Endothelial cell of umbilical vein (primary cell): ENCODE data around the gene GCGR. TPM values are rescaled to one million over a fixed set of nuclear protein-coding genes. Genes with fewer than 3 reads are reported as not detected.

Experiments used
- BruUV-seq: library from RNA; stranded (reverse); fragments of 400-500 nt; replicated peaks from 2 replicates; lab custom pipeline; 2021; lab: Mats Ljungman, UMichigan
- CTCF ChIA-PET: fragments of 300-600, 350-600 bp; sonication (Branson Sonifier 250); formaldehyde crosslinking; loops from one replicate; lab custom pipeline; 2021; ENCODE audit warnings: antibody characterized with exemption, inconsistent platforms; lab: Charles Lee
- POLR2A ChIA-PET: fragments of 300-600, 350-600 bp; sonication (Branson Sonifier 250); formaldehyde crosslinking; loops from one replicate; lab custom pipeline; 2021; ENCODE audit warnings: antibody characterized with exemption, inconsistent platforms; lab: Charles Lee
- DNase-seq: peaks from one replicate; pipeline ENCODE4 v3.0.0-alpha.2; 2011; ENCODE audit warnings: low read depth, low spot score
- FAIRE-seq: peaks from 2 replicates; lab custom pipeline; 2011; peaks lifted over from hg19 to GRCh38; lab: Jason Lieb, UNC
- H2AFZ ChIP-seq: 2 replicates; pipeline ENCODE4 v1.6.0; 2012; ENCODE audit warnings: low read depth, low read length, control low read depth, inconsistent platforms
- H3K27ac ChIP-seq: 2 replicates; pipeline ENCODE4 v1.5.1; 2011; ENCODE audit warnings: low read depth, mild to moderate bottlenecking, control low read depth, low read length, moderate library complexity; ENCODE audit not compliant: insufficient read depth
- H3K27me3 ChIP-seq, 2 experiments: 2 replicates each; pipeline versions ENCODE4 v1.6.0 to v1.6.1; 2011; ENCODE audit warnings: low read length in 2 of 2, mixed read lengths in 1 of 2; ENCODE audit not compliant: control insufficient read depth in 2 of 2, insufficient read depth in 2 of 2
- H3K36me3 ChIP-seq, 2 experiments: 2 replicates in 1 of 2; 3 replicates in 1 of 2; pipeline ENCODE4 v1.5.1; 2011; ENCODE audit warnings: low read length in 2 of 2, mild to moderate bottlenecking in 1 of 2, moderate library complexity in 1 of 2; ENCODE audit not compliant: control insufficient read depth in 2 of 2, insufficient read depth in 2 of 2; ENCODE audit errors: extremely low read depth in 1 of 2
- H3K4me1 ChIP-seq: 3 replicates; pipeline ENCODE4 v1.5.1; 2011; ENCODE audit warnings: mild to moderate bottlenecking, low read length; ENCODE audit not compliant: control insufficient read depth, insufficient read depth; ENCODE audit errors: extremely low read depth
- H3K4me2 ChIP-seq: 2 replicates; pipeline ENCODE4 v1.6.1; 2011; ENCODE audit warnings: low read length, control low read depth, mixed read lengths; ENCODE audit not compliant: insufficient read depth
- H3K4me3 ChIP-seq, 3 experiments: fragments of 200-600 bp in 1 of 3; sonication (generic), shearing (Covaris generic) in 1 of 3; replicated peaks in 1 of 3; 2 replicates each; pipeline ENCODE4 v1.5.1; 2011 to 2016; ENCODE audit warnings: control low read depth in 3 of 3, low read length in 3 of 3, mild to moderate bottlenecking in 2 of 3, inconsistent platforms in 1 of 3, low read depth in 1 of 3, moderate library complexity in 1 of 3; ENCODE audit not compliant: insufficient read depth in 1 of 3
- H3K79me2 ChIP-seq: 2 replicates; pipeline ENCODE4 v1.6.0; 2012; ENCODE audit warnings: low read length, inconsistent platforms; ENCODE audit not compliant: control insufficient read depth, insufficient read depth
- H3K9ac ChIP-seq: replicated peaks from 2 replicates; pipeline ENCODE3; 2011; ENCODE audit warnings: low read length, control low read depth; ENCODE audit not compliant: insufficient read depth; ENCODE audit errors: extremely low read depth
- H3K9me1 ChIP-seq: replicated peaks from 3 replicates; pipeline ENCODE4 v1.6.0; 2011; ENCODE audit warnings: mild to moderate bottlenecking, low read length; ENCODE audit not compliant: control insufficient read depth, insufficient read depth; ENCODE audit errors: extremely low read depth
- H3K9me3 ChIP-seq: replicated peaks from 2 replicates; pipeline ENCODE4 v1.5.1; 2012; ENCODE audit warnings: low read length, inconsistent platforms; ENCODE audit not compliant: control insufficient read depth, insufficient read depth
- H4K20me1 ChIP-seq: replicated peaks from 2 replicates; pipeline ENCODE3; 2011; ENCODE audit warnings: mild to moderate bottlenecking, low read length; ENCODE audit not compliant: control insufficient read depth, insufficient read depth; ENCODE audit errors: extremely low read depth
- EZH2 ChIP-seq: IDR thresholded peaks from 2 replicates; pipeline ENCODE4 v1.6.1; 2012; ENCODE audit warnings: borderline replicate concordance, low read depth, mild to moderate bottlenecking, moderate library complexity, low read length, inconsistent platforms; ENCODE audit not compliant: severe bottlenecking
- FOS ChIP-seq: IDR thresholded peaks from 2 replicates; pipeline ENCODE4 v1.6.1; 2011; ENCODE audit warnings: mild to moderate bottlenecking, low read length, moderate library complexity, borderline replicate concordance; ENCODE audit not compliant: insufficient read depth
- GATA2 ChIP-seq: IDR thresholded peaks from 2 replicates; pipeline ENCODE4 v1.7.0; 2011; ENCODE audit warnings: low read depth, mild to moderate bottlenecking, moderate library complexity, mixed read lengths, low read length; ENCODE audit not compliant: insufficient read length, insufficient read depth
- JUN ChIP-seq: IDR thresholded peaks from 2 replicates; pipeline ENCODE4 v1.6.1; 2011; ENCODE audit warnings: borderline replicate concordance, low read depth; ENCODE audit not compliant: insufficient read length, insufficient read depth
- MYC ChIP-seq: IDR thresholded peaks from one replicate; pipeline ENCODE4 v1.6.1; 2011; ENCODE audit warnings: mild to moderate bottlenecking, low read depth, low read length
- POLR2A ChIP-seq: IDR thresholded peaks from 2 replicates; pipeline ENCODE4 v1.6.1; 2012; ENCODE audit warnings: low read depth, mild to moderate bottlenecking, control low read depth, low read length
- POLR2AphosphoS5 ChIP-seq: IDR thresholded peaks from 2 replicates; pipeline ENCODE4 v1.6.1; 2012; ENCODE audit warnings: low read depth, mild to moderate bottlenecking, control low read depth, low read length, moderate library complexity; ENCODE audit not compliant: insufficient read depth
- dilution Hi-C: fragments of 300-500 bp; cut with MboI; formaldehyde crosslinking; loops from one replicate; pipeline ENCODE4 v1.15.0; 2019; ENCODE audit warnings: low sequenced_read_pairs; ENCODE audit not compliant: extremely low pct_ligation_motif_present
- intact Hi-C: fragments of 100-400 bp; cut with micrococcal nuclease; formaldehyde crosslinking; loops from one replicate; pipeline ENCODE4 v1.10.0; 2022
- polyA plus RNA-seq, 4 experiments: library from polyadenylated mRNA; depleted of rRNA in 3 of 4; stranded (reverse) in 3 of 4; unstranded in 1 of 4; fragments of >200 nt; gene quantifications; 2 replicates each; pipeline versions ENCODE4 v1.2.1 to v1.2.3, GENCODE V29; 2011 to 2012; ENCODE audit warnings: missing spikeins in 1 of 4
- total RNA-seq: library from RNA; stranded (reverse); gene quantifications from 2 replicates; pipeline ENCODE4 v1.2.3, GENCODE V29; 2021
- TF ChIP-seq, protein P1 (sequence below), 2 donors: IDR thresholded peaks; 1 replicate in 1 of 2; 2 replicates in 1 of 2; pipeline ENCODE4 v1.5.1; 2011; ENCODE audit warnings: low read length in 2 of 2, mild to moderate bottlenecking in 2 of 2, moderate library complexity in 2 of 2, control low read depth in 1 of 2, inconsistent platforms in 1 of 2, low read depth in 1 of 2; ENCODE audit not compliant: insufficient read depth in 1 of 2; ENCODE audit errors: extremely low read depth in 1 of 2
- TF ChIP-seq, protein P2 (sequence below): IDR thresholded peaks from 2 replicates; pipeline ENCODE4 v1.6.1; 2011; ENCODE audit not compliant: insufficient read depth, insufficient read length

GCGR gene
- total and polyA plus RNA-seq, 2 donors (not counting 3 experiments of a cell fraction or from before 2014, with no cell fraction given) = not detected

DNA sequence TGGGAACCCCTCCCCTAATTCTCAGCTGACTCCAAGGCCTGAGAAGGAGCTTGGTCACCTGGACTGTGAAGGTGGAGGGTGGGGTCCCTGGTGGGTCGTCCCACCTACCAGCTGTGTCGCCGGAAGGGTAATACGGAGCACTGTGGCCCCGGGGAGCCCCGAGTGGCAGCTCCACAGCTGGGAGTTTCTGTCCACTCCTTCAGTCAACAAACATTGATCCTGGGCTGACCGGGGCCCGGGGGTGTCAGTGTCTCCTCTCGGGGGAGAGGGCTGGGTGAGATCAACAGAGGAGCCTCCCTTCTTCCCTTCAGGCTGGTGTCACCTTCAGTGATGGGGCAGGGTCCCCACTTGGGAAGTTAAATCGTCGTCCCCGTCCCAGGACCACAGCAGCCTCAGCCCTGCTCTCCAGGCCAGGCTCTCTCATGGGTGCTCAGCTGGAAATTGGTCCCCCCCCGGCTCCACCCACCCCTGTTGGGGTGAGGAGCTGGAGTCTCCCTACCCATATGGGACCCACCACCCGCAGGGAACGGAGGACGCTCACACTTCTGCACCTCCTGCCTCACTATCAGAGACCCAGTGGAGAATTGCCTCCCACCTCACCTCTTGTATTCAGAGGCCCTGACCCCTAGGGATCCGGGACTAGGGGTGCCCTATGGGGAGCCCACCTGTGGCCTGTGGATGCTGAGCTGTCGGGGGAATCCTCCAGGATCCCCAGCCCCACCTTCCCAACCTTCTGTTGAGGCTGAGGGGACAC, 1.9 kb downstream of the GCGR start:
- Histone ChIP-seq H3K27me3 (peaks cover 25 to 36% of the 10 kb centered on the region in 2 experiments), H3K9me3 (no peaks in the 10 kb centered on the region), H3K27ac (no peak overlapping the region), H2AFZ (no peak overlapping the region), H4K20me1 (no peaks in the 10 kb centered on the region), H3K4me1 (no peaks in the 10 kb centered on the region), H3K9ac (no peak overlapping the region), H3K36me3 (no peaks in the 10 kb centered on the region), H3K4me2 (no peak overlapping the region), H3K79me2 (no peaks in the 10 kb centered on the region), H3K4me3 (no peak overlapping the region), H3K9me1 (no peaks in the 10 kb centered on the region)
- TF ChIP-seq MYC = no peak
- TF ChIP-seq POLR2A = no peak
- TF ChIP-seq EZH2 = no peak
- no peak for TF ChIP-seq GATA2
- no peak for TF ChIP-seq POLR2AphosphoS5
- no peak for TF ChIP-seq FOS
- TF ChIP-seq, protein P1, sequence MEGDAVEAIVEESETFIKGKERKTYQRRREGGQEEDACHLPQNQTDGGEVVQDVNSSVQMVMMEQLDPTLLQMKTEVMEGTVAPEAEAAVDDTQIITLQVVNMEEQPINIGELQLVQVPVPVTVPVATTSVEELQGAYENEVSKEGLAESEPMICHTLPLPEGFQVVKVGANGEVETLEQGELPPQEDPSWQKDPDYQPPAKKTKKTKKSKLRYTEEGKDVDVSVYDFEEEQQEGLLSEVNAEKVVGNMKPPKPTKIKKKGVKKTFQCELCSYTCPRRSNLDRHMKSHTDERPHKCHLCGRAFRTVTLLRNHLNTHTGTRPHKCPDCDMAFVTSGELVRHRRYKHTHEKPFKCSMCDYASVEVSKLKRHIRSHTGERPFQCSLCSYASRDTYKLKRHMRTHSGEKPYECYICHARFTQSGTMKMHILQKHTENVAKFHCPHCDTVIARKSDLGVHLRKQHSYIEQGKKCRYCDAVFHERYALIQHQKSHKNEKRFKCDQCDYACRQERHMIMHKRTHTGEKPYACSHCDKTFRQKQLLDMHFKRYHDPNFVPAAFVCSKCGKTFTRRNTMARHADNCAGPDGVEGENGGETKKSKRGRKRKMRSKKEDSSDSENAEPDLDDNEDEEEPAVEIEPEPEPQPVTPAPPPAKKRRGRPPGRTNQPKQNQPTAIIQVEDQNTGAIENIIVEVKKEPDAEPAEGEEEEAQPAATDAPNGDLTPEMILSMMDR (IDR thresholded peaks at IDR 0.05; ENCODE audit: extremely low read depth in 1 of 2, insufficient read depth in 1 of 2, low read depth in 1 of 2, low read length in 2 of 2) = no peak
- TF ChIP-seq JUN = no peak
- TF ChIP-seq, protein P2, sequence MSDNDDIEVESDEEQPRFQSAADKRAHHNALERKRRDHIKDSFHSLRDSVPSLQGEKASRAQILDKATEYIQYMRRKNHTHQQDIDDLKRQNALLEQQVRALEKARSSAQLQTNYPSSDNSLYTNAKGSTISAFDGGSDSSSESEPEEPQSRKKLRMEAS = no peak
- no peak for FAIRE-seq
- no peak for DNase-seq
- intact Hi-C loops = no loop called here
- CTCF ChIA-PET = interaction anchor here (0.5 to 2.3 kb wide), 4 partner anchors 11 to 33 kb away, joined by 3 to 9 read pairs (median 4); partner anchors contain the start of gene MCRIP1
- dilution Hi-C loops = no loop called here
- POLR2A ChIA-PET = no interaction called here
- no TSS peak for BruUV-seq
